ENCODE data around the gene MED13L. TPM values are rescaled to one million over a fixed set of nuclear protein-coding genes. Genes with fewer than 3 reads are reported as not detected.
A peak's percentile ranks its signal among the peaks of the same experiment; 100 is the strongest.

Gene MED13L
- total RNA-seq, 1 experiment from 2014 or later, result 80.5 TPM

GRCh38 chr12:116138364-116138763 lies 139.1 kb downstream of the MED13L start:
- TF ChIP-seq FOXP4 (CRISPR knock-in tag; IDR thresholded peaks at IDR 0.05), result no peak
- TF ChIP-seq SP1 (CRISPR knock-in tag; conservative IDR thresholded peaks at IDR 0.05), result no peak
- TF ChIP-seq ATF6 (CRISPR knock-in tag; IDR thresholded peaks at IDR 0.05), result no peak
- no peak for TF ChIP-seq IRF2 (CRISPR knock-in tag; IDR thresholded peaks at IDR 0.05; ENCODE audit: borderline replicate concordance, low read depth)
- no peak for TF ChIP-seq CDX4 (CRISPR knock-in tag; IDR thresholded peaks at IDR 0.05; ENCODE audit: borderline replicate concordance)
- TF ChIP-seq FOXK1 (CRISPR knock-in tag; IDR thresholded peaks at IDR 0.05), result no peak
- no peak for TF ChIP-seq KAT7 (CRISPR knock-in tag; IDR thresholded peaks at IDR 0.05; ENCODE audit: borderline replicate concordance)
- TF ChIP-seq, protein P1, sequence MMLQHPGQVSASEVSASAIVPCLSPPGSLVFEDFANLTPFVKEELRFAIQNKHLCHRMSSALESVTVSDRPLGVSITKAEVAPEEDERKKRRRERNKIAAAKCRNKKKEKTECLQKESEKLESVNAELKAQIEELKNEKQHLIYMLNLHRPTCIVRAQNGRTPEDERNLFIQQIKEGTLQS (CRISPR knock-in tag; conservative IDR thresholded peaks at IDR 0.05), result no peak
- TF ChIP-seq MLX (CRISPR knock-in tag; IDR thresholded peaks at IDR 0.05), result no peak
- H3K27me3 Mint-ChIP-seq (ENCODE audit: low read depth), result no peaks in the 10 kb centered on the region
- peaks cover 47% of the 10 kb centered on the region for H3K4me1 Mint-ChIP-seq
- H3K27ac Mint-ChIP-seq, result peak overlapping the region; percentile 95
- ATAC-seq, result no peak
- DNase-seq (ENCODE audit: low spot score), result no peak
- no peaks in the 10 kb centered on the region for H3K36me3 Mint-ChIP-seq
- CTCF ChIA-PET, result no interaction called here
- no peaks in the 10 kb centered on the region for H3K9me3 Mint-ChIP-seq
- no peak overlapping the region for H3K4me3 Mint-ChIP-seq
- POLR2A ChIA-PET, result interaction anchor here (0.5 kb wide), 1 partner anchor 776 kb away, joined by 4 read pairs; no protein-coding TSS in a partner anchor

DNA sequence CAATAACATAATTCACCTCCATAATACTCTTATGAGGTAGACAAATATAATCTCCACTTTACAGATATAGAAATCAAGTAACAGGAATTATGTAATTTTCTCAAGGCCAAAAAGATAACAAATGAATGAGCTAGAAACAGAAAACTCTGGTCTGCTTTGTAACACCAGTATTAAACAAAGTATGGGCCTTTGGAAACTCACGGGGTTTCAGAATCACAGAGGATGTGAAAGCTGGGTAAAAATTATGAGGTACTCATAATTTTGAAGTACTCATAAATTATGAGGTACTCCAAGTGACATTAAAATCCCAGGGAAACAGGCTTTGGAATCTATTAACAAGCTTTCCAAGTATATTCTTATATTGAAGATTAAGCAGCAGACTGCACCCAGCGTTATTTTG lies 140.2 kb downstream of the MED13L start:
- H3K4me3 Mint-ChIP-seq, result no peak overlapping the region
- TF ChIP-seq IRF1 (CRISPR knock-in tag; IDR thresholded peaks at IDR 0.05), result no peak
- no peak for TF ChIP-seq MXD4 (CRISPR knock-in tag; IDR thresholded peaks at IDR 0.05; ENCODE audit: borderline replicate concordance)
- TF ChIP-seq ZNF423 (CRISPR knock-in tag; IDR thresholded peaks at IDR 0.05), result no peak
- no peak for TF ChIP-seq CBFB (CRISPR knock-in tag; IDR thresholded peaks at IDR 0.05; ENCODE audit: low read depth)
- TF ChIP-seq, protein P2, sequence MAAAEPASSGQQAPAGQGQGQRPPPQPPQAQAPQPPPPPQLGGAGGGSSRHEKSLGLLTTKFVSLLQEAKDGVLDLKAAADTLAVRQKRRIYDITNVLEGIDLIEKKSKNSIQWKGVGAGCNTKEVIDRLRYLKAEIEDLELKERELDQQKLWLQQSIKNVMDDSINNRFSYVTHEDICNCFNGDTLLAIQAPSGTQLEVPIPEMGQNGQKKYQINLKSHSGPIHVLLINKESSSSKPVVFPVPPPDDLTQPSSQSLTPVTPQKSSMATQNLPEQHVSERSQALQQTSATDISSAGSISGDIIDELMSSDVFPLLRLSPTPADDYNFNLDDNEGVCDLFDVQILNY (CRISPR knock-in tag; IDR thresholded peaks at IDR 0.05), result no peak
- TF ChIP-seq TEAD1 (CRISPR knock-in tag; IDR thresholded peaks at IDR 0.05), result no peak
- TF ChIP-seq CREB1 (CRISPR knock-in tag; IDR thresholded peaks at IDR 0.05), result no peak
- no peak for TF ChIP-seq FOXP4 (CRISPR knock-in tag; IDR thresholded peaks at IDR 0.05)
- TF ChIP-seq ESRRA (CRISPR knock-in tag; IDR thresholded peaks at IDR 0.05; ENCODE audit: borderline replicate concordance), result no peak
- TF ChIP-seq KAT7 (CRISPR knock-in tag; IDR thresholded peaks at IDR 0.05; ENCODE audit: borderline replicate concordance), result no peak
- no peak for TF ChIP-seq NFYB (CRISPR knock-in tag; conservative IDR thresholded peaks at IDR 0.05; ENCODE audit: low read depth)
- no peak for TF ChIP-seq SP1 (CRISPR knock-in tag; conservative IDR thresholded peaks at IDR 0.05)
- no peak for TF ChIP-seq NR3C1 (CRISPR knock-in tag; conservative IDR thresholded peaks at IDR 0.05; ENCODE audit: low read depth)
- TF ChIP-seq HMGA2 (CRISPR knock-in tag; IDR thresholded peaks at IDR 0.05), result no peak
- TF ChIP-seq FOXJ3 (CRISPR knock-in tag; IDR thresholded peaks at IDR 0.05; ENCODE audit: borderline replicate concordance), result no peak
- TF ChIP-seq, protein P3, sequence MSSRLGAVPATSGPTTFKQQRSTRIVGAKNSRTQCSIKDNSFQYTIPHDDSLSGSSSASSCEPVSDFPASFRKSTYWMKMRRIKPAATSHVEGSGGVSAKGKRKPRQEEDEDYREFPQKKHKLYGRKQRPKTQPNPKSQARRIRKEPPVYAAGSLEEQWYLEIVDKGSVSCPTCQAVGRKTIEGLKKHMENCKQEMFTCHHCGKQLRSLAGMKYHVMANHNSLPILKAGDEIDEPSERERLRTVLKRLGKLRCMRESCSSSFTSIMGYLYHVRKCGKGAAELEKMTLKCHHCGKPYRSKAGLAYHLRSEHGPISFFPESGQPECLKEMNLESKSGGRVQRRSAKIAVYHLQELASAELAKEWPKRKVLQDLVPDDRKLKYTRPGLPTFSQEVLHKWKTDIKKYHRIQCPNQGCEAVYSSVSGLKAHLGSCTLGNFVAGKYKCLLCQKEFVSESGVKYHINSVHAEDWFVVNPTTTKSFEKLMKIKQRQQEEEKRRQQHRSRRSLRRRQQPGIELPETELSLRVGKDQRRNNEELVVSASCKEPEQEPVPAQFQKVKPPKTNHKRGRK (CRISPR knock-in tag; IDR thresholded peaks at IDR 0.05; ENCODE audit: borderline replicate concordance), result no peak
- TF ChIP-seq NR2C2 (CRISPR knock-in tag; IDR thresholded peaks at IDR 0.05), result no peak
- H3K27ac Mint-ChIP-seq, result no peak overlapping the region
- no peaks in the 10 kb centered on the region for H3K27me3 Mint-ChIP-seq (ENCODE audit: low read depth)
- CTCF ChIA-PET, result no interaction called here
- ATAC-seq (no peak), DNase-seq (ENCODE audit: low spot score) (no peak)
- H3K4me1 Mint-ChIP-seq, result peaks cover 52% of the 10 kb centered on the region
- POLR2A ChIA-PET, result no interaction called here
- no peaks in the 10 kb centered on the region for H3K36me3 Mint-ChIP-seq
- H3K9me3 Mint-ChIP-seq, result no peaks in the 10 kb centered on the region

Measured in WTC11 (cell line).